SK-N-MC (cell line): ENCODE data around the gene AMN.

ENCODE experiments used
- EZH2 ChIP-seq: fragments of 200-600 bp; sonication (generic); IDR thresholded peaks from one replicate; pipeline ENCODE4 v1.6.1; 2017; ENCODE audit warnings: antibody characterized with exemption
- POLR2AphosphoS5 ChIP-seq: IDR thresholded peaks from 2 replicates; pipeline ENCODE4 v1.6.1; 2012; ENCODE audit warnings: mild to moderate bottlenecking, low read depth, low read length, borderline replicate concordance

GRCh38 chr14:102878970-102879460 lies 43.4 kb upstream of the AMN start:
- TF ChIP-seq POLR2AphosphoS5 (no peak), EZH2 (no peak)
